ENCODE data around the gene CNTN4. TPM values are rescaled to one million over a fixed set of nuclear protein-coding genes. Genes with fewer than 3 reads are reported as not detected.
A peak's percentile ranks its signal among the peaks of the same experiment; 100 is the strongest.

The CNTN4 gene
- total RNA-seq, 4 donors from 2014 or later = 2.6 to 91.2 (median 13.2) TPM

DNA sequence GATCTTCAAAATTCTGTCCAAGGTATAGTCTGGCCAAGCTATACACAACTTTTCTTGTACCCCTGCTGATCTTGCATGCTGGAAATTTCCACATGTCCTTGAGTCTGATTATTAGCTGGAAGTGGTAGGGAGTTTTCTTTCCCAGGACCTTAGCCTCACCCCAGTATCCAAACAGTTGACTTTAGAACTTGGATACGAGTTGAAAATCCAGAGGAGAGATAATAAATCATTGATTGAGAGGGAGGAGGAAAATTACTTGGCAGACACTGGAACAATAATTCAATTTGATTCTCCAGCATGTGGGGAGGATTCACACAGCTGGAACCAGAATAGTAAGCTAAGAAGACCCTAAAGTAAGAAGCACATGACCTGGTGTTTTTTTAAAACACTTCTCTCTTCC is 895.1 kb downstream of the CNTN4 start:
- intact Hi-C loops (cut with DNase I; ENCODE audit: low total_unique reads) = no loop called here
- no peak overlapping the region for H3K4me3 ChIP-seq
- H3K27me3 ChIP-seq = no peaks in the 10 kb centered on the region
- DNase-seq = no peak
- no peaks in the 10 kb centered on the region for H3K36me3 ChIP-seq
- H3K4me1 ChIP-seq = peaks cover 0 to 3% of the 10 kb centered on the region in 2 donors
- no peak for TF ChIP-seq POLR2A (IDR thresholded peaks at IDR 0.05)
- TF ChIP-seq, protein P1, sequence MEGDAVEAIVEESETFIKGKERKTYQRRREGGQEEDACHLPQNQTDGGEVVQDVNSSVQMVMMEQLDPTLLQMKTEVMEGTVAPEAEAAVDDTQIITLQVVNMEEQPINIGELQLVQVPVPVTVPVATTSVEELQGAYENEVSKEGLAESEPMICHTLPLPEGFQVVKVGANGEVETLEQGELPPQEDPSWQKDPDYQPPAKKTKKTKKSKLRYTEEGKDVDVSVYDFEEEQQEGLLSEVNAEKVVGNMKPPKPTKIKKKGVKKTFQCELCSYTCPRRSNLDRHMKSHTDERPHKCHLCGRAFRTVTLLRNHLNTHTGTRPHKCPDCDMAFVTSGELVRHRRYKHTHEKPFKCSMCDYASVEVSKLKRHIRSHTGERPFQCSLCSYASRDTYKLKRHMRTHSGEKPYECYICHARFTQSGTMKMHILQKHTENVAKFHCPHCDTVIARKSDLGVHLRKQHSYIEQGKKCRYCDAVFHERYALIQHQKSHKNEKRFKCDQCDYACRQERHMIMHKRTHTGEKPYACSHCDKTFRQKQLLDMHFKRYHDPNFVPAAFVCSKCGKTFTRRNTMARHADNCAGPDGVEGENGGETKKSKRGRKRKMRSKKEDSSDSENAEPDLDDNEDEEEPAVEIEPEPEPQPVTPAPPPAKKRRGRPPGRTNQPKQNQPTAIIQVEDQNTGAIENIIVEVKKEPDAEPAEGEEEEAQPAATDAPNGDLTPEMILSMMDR (IDR thresholded peaks at IDR 0.05) = no peak
- H3K9me3 ChIP-seq = no peaks in the 10 kb centered on the region
- H3K27ac ChIP-seq = peak overlapping the region in 1 of 2 donors; percentile 59

DNA sequence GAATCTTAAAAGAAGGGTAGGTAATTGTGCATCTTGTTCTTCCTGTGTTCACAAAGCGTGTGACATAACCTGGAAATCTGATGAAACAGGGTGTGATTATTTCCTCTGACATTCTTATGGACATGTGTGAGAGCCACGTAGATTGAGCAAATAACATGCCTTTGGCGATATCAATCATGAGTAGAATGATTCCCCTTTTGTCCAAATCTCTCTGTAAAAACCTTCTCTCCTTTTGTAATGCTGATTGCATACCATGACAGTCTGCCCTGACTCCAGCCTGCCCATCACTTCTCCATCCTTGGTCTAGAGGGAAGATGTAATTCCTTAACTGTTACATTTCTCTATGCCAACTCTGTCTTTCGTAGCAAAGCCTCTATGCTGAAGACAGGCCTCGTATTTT is 896.5 kb downstream of the CNTN4 start:
- H3K27ac ChIP-seq = no peak overlapping the region
- H3K4me1 ChIP-seq = peaks cover 0 to 3% of the 10 kb centered on the region in 2 donors
- H3K36me3 ChIP-seq = no peaks in the 10 kb centered on the region
- H3K4me3 ChIP-seq = no peak overlapping the region
- H3K9me3 ChIP-seq = no peaks in the 10 kb centered on the region
- no peak for TF ChIP-seq POLR2A (IDR thresholded peaks at IDR 0.05)
- TF ChIP-seq, protein P1 (IDR thresholded peaks at IDR 0.05) = no peak
- intact Hi-C loops (cut with DNase I; ENCODE audit: low total_unique reads) = no loop called here
- no peaks in the 10 kb centered on the region for H3K27me3 ChIP-seq
- DNase-seq = no peak

DNA sequence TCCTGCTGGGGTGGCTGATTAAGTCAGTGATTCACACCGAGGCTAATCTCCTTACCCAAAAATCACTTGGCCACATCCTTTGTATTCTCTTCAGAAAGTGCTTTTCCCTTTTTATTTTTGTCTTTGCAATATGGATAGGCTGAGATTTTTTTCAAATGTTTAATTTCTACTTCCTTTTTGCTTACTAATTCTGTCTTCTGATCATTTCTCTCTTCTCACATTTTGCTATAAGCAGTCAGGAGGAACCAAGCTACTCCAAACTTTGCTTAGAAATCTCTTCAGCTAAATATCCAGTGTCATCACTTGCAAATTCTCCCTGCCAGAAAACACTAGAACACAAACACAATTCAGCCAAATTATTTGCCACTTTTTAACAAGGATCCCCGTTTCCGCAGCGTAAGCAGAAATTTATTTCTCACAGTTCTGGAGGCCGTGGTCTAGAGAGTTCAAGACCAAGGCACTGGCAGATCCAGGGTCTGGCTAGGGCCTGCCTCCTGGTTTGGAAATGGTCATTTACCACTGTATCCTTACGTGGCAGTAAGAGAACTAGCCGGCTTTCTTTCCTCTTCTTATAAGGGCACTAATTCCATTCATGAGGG is 906.6 kb downstream of the CNTN4 start:
- Histone ChIP-seq H3K4me1 (no peaks in the 10 kb centered on the region), H3K9me3 (no peaks in the 10 kb centered on the region), H3K36me3 (no peaks in the 10 kb centered on the region), H3K27ac (no peak overlapping the region), H3K4me3 (no peak overlapping the region), H3K27me3 (no peaks in the 10 kb centered on the region)
- no peak for DNase-seq
- intact Hi-C loops (cut with DNase I; ENCODE audit: low total_unique reads) = no loop called here
- TF ChIP-seq POLR2A (IDR thresholded peaks at IDR 0.05) = no peak
- TF ChIP-seq, protein P1 (IDR thresholded peaks at IDR 0.05) = no peak

DNA sequence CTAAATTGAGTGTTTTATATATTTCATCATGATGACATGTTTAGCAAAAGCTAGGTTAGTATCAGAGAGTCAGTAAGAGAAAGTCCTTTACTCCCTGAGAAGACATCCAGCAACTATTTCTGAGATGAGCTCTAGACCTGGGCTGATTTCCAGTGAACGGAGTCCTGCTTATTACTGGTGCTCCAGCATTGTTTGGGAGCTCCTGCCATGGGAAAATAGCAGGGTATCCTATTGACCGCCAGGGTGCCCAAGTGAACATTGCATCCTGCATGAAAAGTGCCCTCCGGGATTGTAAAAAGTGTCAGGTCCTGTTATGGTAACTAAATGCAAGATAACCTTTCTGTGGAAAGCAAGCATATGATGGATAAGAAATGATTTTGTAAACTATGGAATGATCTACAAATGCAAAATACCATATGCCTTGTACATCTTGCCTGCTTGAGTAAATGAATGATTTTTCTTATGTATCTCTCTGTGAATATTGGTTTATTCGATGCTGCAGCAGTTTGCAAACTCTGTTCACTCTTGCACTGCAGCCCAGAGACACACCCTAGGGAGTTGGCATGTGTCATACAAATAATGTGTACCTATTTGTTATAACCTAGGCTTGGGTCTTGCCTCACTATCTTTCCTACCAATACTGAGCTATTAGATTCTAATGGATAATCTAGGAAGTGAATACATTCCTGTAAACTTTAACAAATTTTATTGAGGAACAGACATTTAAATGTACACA is 914.8 kb downstream of the CNTN4 start:
- Histone ChIP-seq H3K4me1 (no peaks in the 10 kb centered on the region), H3K27me3 (no peaks in the 10 kb centered on the region), H3K4me3 (no peak overlapping the region), H3K36me3 (no peaks in the 10 kb centered on the region), H3K27ac (no peak overlapping the region), H3K9me3 (no peaks in the 10 kb centered on the region)
- intact Hi-C loops (cut with DNase I; ENCODE audit: low total_unique reads) = no loop called here
- TF ChIP-seq POLR2A (IDR thresholded peaks at IDR 0.05) = no peak
- TF ChIP-seq, protein P1 (IDR thresholded peaks at IDR 0.05) = no peak
- no peak for DNase-seq
